ENCODE results near the gene LRP1. TPM values are rescaled to one million over a fixed set of nuclear protein-coding genes. Genes with fewer than 3 reads are reported as not detected.

The LRP1 gene
- polyA plus RNA-seq, 1 donor (not counting 4 experiments of a cell fraction or from before 2014, with no cell fraction given): 4.9 TPM

- TF ChIP-seq EZH2 (IDR thresholded peaks at IDR 0.05; ENCODE audit: low read length) (no peak), CTCF (optimal IDR thresholded peaks at IDR 0.05 in 1 of 3, IDR thresholded peaks at IDR 0.05 in 1 of 3, conservative IDR thresholded peaks at IDR 0.05 in 1 of 3; ENCODE audit: extremely low read depth in 1 of 3, insufficient read depth in 2 of 3, low read length in 3 of 3) (no peak)
- DNase-seq (ENCODE audit: low read depth, low spot score) (no peak), FAIRE-seq (no peak)
- dilution Hi-C loops (cut with MboI; ENCODE audit: extremely low pct_ligation_motif_present, low sequenced_read_pairs): no loop called here
- Histone ChIP-seq H3K9ac (ENCODE audit: control insufficient read depth, extremely low read depth, insufficient read depth, low read length) (no peak overlapping the region), H3K4me2 (ENCODE audit: control insufficient read depth, extremely low read depth, insufficient read depth, low read depth, low read length) (no peak overlapping the region), H3K27me3 (ENCODE audit: control insufficient read depth, extremely low read depth, insufficient read depth, low read length) (no peaks in the 10 kb centered on the region), H4K20me1 (ENCODE audit: control insufficient read depth, extremely low read depth, insufficient read depth, low read length) (no peaks in the 10 kb centered on the region), H3K27ac (ENCODE audit: control insufficient read depth, insufficient read depth, low read length) (no peak overlapping the region), H3K36me3 (ENCODE audit: control insufficient read depth in 2 of 2, extremely low read depth in 1 of 2, insufficient read depth in 2 of 2, low read length in 2 of 2) (peaks cover 25 to 41% of the 10 kb centered on the region in 2 experiments), H3K4me1 (ENCODE audit: control insufficient read depth, extremely low read depth, insufficient read depth, low read length) (peaks cover 27% of the 10 kb centered on the region), H2AFZ (ENCODE audit: control insufficient read depth, low read length) (no peak overlapping the region), H3K9me1 (ENCODE audit: control insufficient read depth, extremely low read depth, insufficient read depth, low read length) (peaks cover 4% of the 10 kb centered on the region), H3K9me3 (ENCODE audit: control insufficient read depth, low read depth, low read length) (no peaks in the 10 kb centered on the region), H3K4me3 (ENCODE audit: control insufficient read depth in 2 of 3, extremely low read depth in 1 of 3, insufficient read depth in 2 of 3, low read depth in 1 of 3, low read length in 3 of 3) (no peak overlapping the region), H3K79me2 (ENCODE audit: control insufficient read depth, insufficient read depth, low read length) (no peaks in the 10 kb centered on the region)
These were observed 29.1 kb upstream of the LRP1 start for GRCh38 chr12:57099047-57099714.

DNA sequence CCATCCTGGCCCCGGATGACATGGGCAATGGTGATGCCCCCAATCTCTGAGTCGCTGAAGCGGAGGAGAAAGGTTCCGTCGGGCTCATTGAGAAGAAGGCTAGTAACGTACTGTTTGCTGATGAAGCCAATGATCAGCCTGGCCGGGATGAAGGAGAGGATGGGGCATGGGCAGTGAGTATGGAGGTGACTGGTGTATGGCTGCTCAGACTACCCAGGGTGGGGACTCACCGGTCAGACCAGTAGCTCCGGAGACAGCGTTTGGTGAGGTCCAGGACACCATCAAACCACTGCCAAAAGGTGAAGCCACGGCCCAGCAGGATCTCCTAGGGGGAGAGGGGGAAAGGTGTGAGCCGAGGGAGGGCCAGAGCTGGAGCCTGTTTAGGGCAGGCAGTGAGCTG is 28.5 kb upstream of the LRP1 start:
- TF ChIP-seq EZH2 (IDR thresholded peaks at IDR 0.05; ENCODE audit: low read length): no peak
- no peak overlapping the region for H2AFZ ChIP-seq (ENCODE audit: control insufficient read depth, low read length)
- H3K27me3 ChIP-seq (ENCODE audit: control insufficient read depth, extremely low read depth, insufficient read depth, low read length): no peaks in the 10 kb centered on the region
- H3K4me3 ChIP-seq (ENCODE audit: control insufficient read depth in 2 of 3, extremely low read depth in 1 of 3, insufficient read depth in 2 of 3, low read depth in 1 of 3, low read length in 3 of 3): no peak overlapping the region
- H3K9me1 ChIP-seq (ENCODE audit: control insufficient read depth, extremely low read depth, insufficient read depth, low read length): peaks cover 4% of the 10 kb centered on the region
- H3K79me2 ChIP-seq (ENCODE audit: control insufficient read depth, insufficient read depth, low read length): no peaks in the 10 kb centered on the region
- H3K9ac ChIP-seq (ENCODE audit: control insufficient read depth, extremely low read depth, insufficient read depth, low read length): no peak overlapping the region
- peaks cover 22% of the 10 kb centered on the region for H3K4me1 ChIP-seq (ENCODE audit: control insufficient read depth, extremely low read depth, insufficient read depth, low read length)
- no peak overlapping the region for H3K4me2 ChIP-seq (ENCODE audit: control insufficient read depth, extremely low read depth, insufficient read depth, low read depth, low read length)
- DNase-seq (ENCODE audit: low read depth, low spot score): no peak
- dilution Hi-C loops (cut with MboI; ENCODE audit: extremely low pct_ligation_motif_present, low sequenced_read_pairs): no loop called here
- H3K36me3 ChIP-seq (ENCODE audit: control insufficient read depth in 2 of 2, extremely low read depth in 1 of 2, insufficient read depth in 2 of 2, low read length in 2 of 2): peaks cover 29 to 46% of the 10 kb centered on the region in 2 experiments
- H3K27ac ChIP-seq (ENCODE audit: control insufficient read depth, insufficient read depth, low read length): no peak overlapping the region
- no peaks in the 10 kb centered on the region for H4K20me1 ChIP-seq (ENCODE audit: control insufficient read depth, extremely low read depth, insufficient read depth, low read length)
- no peaks in the 10 kb centered on the region for H3K9me3 ChIP-seq (ENCODE audit: control insufficient read depth, low read depth, low read length)
- FAIRE-seq: no peak
